HepG2 (cell line): Measurements from ENCODE around the gene NOXO1. TPM values are rescaled to one million over a fixed set of nuclear protein-coding genes. Genes with fewer than 3 reads are reported as not detected.
A peak's percentile ranks its signal among the peaks of the same experiment; 100 is the strongest.

ENCODE experiments used
- AHR ChIP-seq: IDR thresholded peaks from 2 replicates; pipeline ENCODE4 v1.6.1; 2018; ENCODE audit warnings: missing genetic modification reagents, missing compliant biosample characterization
- DBP ChIP-seq: sonication (generic); formaldehyde crosslinking; IDR thresholded peaks from 2 replicates; pipeline ENCODE4 v1.4.0; 2020; ENCODE audit warnings: missing genetic modification reagents; ENCODE audit errors: not compliant biosample characterization
- E2F1 ChIP-seq: sonication (generic); formaldehyde crosslinking; IDR thresholded peaks from 2 replicates; pipeline ENCODE4 v1.5.0; 2020; ENCODE audit warnings: missing genetic modification reagents
- E2F2 ChIP-seq: sonication (generic); formaldehyde crosslinking; IDR thresholded peaks from 2 replicates; pipeline ENCODE4 v1.4.0; 2020; ENCODE audit warnings: missing genetic modification reagents, borderline replicate concordance
- ISX ChIP-seq: sonication (generic); formaldehyde crosslinking; conservative IDR thresholded peaks from 2 replicates; pipeline ENCODE4 v1.5.0; 2020; ENCODE audit warnings: missing genetic modification reagents
- KAT7 ChIP-seq: IDR thresholded peaks from 2 replicates; pipeline ENCODE4 v1.6.1; 2018; ENCODE audit warnings: borderline replicate concordance, missing compliant biosample characterization
- KDM1A ChIP-seq: IDR thresholded peaks from 2 replicates; pipeline ENCODE4 v1.6.1; 2016; ENCODE audit warnings: missing compliant biosample characterization
- MIER2 ChIP-seq: IDR thresholded peaks from 2 replicates; pipeline ENCODE4 v1.6.1; 2016; ENCODE audit warnings: missing biosample characterization, missing genetic modification reagents
- NFKB2 ChIP-seq: sonication (generic); formaldehyde crosslinking; IDR thresholded peaks from 2 replicates; pipeline ENCODE4 v1.4.0; 2020; ENCODE audit warnings: missing genetic modification reagents, borderline replicate concordance
- NFKBIZ ChIP-seq: IDR thresholded peaks from 2 replicates; pipeline ENCODE4 v1.6.1; 2018; ENCODE audit warnings: missing genetic modification reagents, missing compliant biosample characterization
- NR3C1 ChIP-seq: sonication (generic); formaldehyde crosslinking; IDR thresholded peaks from 2 replicates; pipeline ENCODE4 v1.4.0; 2020; ENCODE audit warnings: missing genetic modification reagents
- PAX8 ChIP-seq: sonication (generic); formaldehyde crosslinking; IDR thresholded peaks from 2 replicates; pipeline ENCODE4 v1.8.0; 2022; ENCODE audit warnings: mild to moderate bottlenecking, missing genetic modification reagents, borderline replicate concordance
- RAD51 ChIP-seq: fragments of 450-650 bp; IDR thresholded peaks from 2 replicates; pipeline ENCODE4 v1.6.1; 2016; ENCODE audit warnings: borderline replicate concordance
- TFAP4 ChIP-seq: sonication (generic); IDR thresholded peaks from 2 replicates; pipeline ENCODE4 v1.6.1; 2016; ENCODE audit warnings: low read depth, borderline replicate concordance
- TFE3 ChIP-seq: IDR thresholded peaks from 2 replicates; pipeline ENCODE4 v1.6.1; 2016
- ZBTB44 ChIP-seq: sonication (generic); formaldehyde crosslinking; IDR thresholded peaks from 2 replicates; pipeline ENCODE4 v1.4.0; 2020; ENCODE audit warnings: missing genetic modification reagents
- ZNF253 ChIP-seq: sonication (generic); formaldehyde crosslinking; IDR thresholded peaks from 2 replicates; pipeline ENCODE4 v1.8.0; 2022; ENCODE audit warnings: mild to moderate bottlenecking, missing genetic modification reagents, borderline replicate concordance
- ZNF280B ChIP-seq: sonication (generic); formaldehyde crosslinking; IDR thresholded peaks from 2 replicates; pipeline ENCODE4 v1.5.0; 2020; ENCODE audit warnings: missing genetic modification reagents, mild to moderate bottlenecking, borderline replicate concordance
- ZNF460 ChIP-seq: sonication (generic); formaldehyde crosslinking; IDR thresholded peaks from 2 replicates; pipeline ENCODE4 v1.5.1; 2020; ENCODE audit warnings: missing genetic modification reagents, mild to moderate bottlenecking, borderline replicate concordance
- ZNF597 ChIP-seq: sonication (generic); formaldehyde crosslinking; IDR thresholded peaks from 2 replicates; pipeline ENCODE4 v1.5.0; 2020; ENCODE audit warnings: missing genetic modification reagents
- ZNF891 ChIP-seq: sonication (generic); formaldehyde crosslinking; IDR thresholded peaks from 2 replicates; pipeline ENCODE4 v1.5.0; 2020; ENCODE audit warnings: mild to moderate bottlenecking, missing genetic modification reagents
- polyA plus RNA-seq, 8 experiments: library from polyadenylated mRNA; depleted of rRNA in 3 of 8; stranded (reverse) in 7 of 8; unstranded in 1 of 8; fragments of >200 nt; fragmentation: Illumina TruSeq in 4 of 8; extraction: Trizol in 4 of 8; gene quantifications; 2 replicates each; pipeline versions ENCODE4 v1.2.1 to v1.2.3, GENCODE V29; 2011 to 2016; ENCODE audit warnings: low read depth in 4 of 8, missing spikeins in 1 of 8, mixed read lengths in 1 of 8; ENCODE audit not compliant: insufficient read depth in 1 of 8
- total RNA-seq, 5 experiments: library from RNA; depleted of rRNA; stranded (reverse); fragments of >200 nt; fragmentation: Illumina TruSeq; extraction: Trizol; gene quantifications; 2 replicates each; pipeline ENCODE4 v1.2.3, GENCODE V29; 2016; ENCODE audit warnings: low read depth in 1 of 5

Gene NOXO1
- total and polyA plus RNA-seq, 2 of the 13 experiments (the other 11 are each of a cell fraction or from before 2014, with no cell fraction given), result 0.69 to 1.4 TPM

- TF ChIP-seq NFKBIZ (no peak), ZNF891 (CRISPR knock-in tag) (no peak), KDM1A (no peak), PAX8 (CRISPR knock-in tag) (no peak), KAT7 (no peak; the same call in 1 of the 2 replicates), ZNF280B (CRISPR knock-in tag) (no peak), ZNF460 (no peak), RAD51 (no peak), ZBTB44 (no peak), ISX (CRISPR knock-in tag) (no peak), ZNF253 (CRISPR knock-in tag) (no peak), ZNF597 (CRISPR knock-in tag) (no peak), AHR (CRISPR knock-in tag) (no peak), E2F1 (CRISPR knock-in tag) (no peak), NFKB2 (CRISPR knock-in tag) (no peak), E2F2 (CRISPR knock-in tag) (no peak), MIER2 (no peak), NR3C1 (CRISPR knock-in tag) (no peak), TFAP4 (peak; percentile 26; the same call in 1 of the 2 replicates), TFE3 (CRISPR knock-in tag) (no peak), DBP (CRISPR knock-in tag) (no peak)
Observed at GRCh38 chr16:2016407-2016922, 35.2 kb upstream of the NOXO1 start (continued).
